ENCODE measurements around the gene HS3ST3B1.

GRCh38 chr17:14354807-14355206, 53.9 kb downstream of the HS3ST3B1 start:
- TF ChIP-seq, protein P1, sequence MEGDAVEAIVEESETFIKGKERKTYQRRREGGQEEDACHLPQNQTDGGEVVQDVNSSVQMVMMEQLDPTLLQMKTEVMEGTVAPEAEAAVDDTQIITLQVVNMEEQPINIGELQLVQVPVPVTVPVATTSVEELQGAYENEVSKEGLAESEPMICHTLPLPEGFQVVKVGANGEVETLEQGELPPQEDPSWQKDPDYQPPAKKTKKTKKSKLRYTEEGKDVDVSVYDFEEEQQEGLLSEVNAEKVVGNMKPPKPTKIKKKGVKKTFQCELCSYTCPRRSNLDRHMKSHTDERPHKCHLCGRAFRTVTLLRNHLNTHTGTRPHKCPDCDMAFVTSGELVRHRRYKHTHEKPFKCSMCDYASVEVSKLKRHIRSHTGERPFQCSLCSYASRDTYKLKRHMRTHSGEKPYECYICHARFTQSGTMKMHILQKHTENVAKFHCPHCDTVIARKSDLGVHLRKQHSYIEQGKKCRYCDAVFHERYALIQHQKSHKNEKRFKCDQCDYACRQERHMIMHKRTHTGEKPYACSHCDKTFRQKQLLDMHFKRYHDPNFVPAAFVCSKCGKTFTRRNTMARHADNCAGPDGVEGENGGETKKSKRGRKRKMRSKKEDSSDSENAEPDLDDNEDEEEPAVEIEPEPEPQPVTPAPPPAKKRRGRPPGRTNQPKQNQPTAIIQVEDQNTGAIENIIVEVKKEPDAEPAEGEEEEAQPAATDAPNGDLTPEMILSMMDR (IDR thresholded peaks at IDR 0.05 in 4 of 5, conservative IDR thresholded peaks at IDR 0.05 in 1 of 5): no peak
- TF ChIP-seq POLR2A (IDR thresholded peaks at IDR 0.05): no peak
